Fibroblast of pulmonary artery (primary cell): ENCODE data around the gene MMP13.
"Not testable (repeated sequence)": the region's sequence is repeated elsewhere in the genome, so short reads cannot be mapped to it uniquely, and the experiment has no call there.

Experiments used
- DNase-seq: peaks from one replicate; pipeline ENCODE4 v3.0.0-alpha.2; 2010; ENCODE audit warnings: low read depth
- H3K4me3 ChIP-seq: replicated peaks from 2 replicates; pipeline ENCODE4 v1.5.1; 2011; ENCODE audit warnings: low read depth, mild to moderate bottlenecking, control low read depth, low read length, moderate library complexity
- TF ChIP-seq, protein P1 (sequence below): IDR thresholded peaks from 2 replicates; pipeline ENCODE4 v1.5.1; 2011; ENCODE audit warnings: mild to moderate bottlenecking, control low read depth, low read length, inconsistent platforms; ENCODE audit errors: missing control alignments

The MMP13 gene

DNA sequence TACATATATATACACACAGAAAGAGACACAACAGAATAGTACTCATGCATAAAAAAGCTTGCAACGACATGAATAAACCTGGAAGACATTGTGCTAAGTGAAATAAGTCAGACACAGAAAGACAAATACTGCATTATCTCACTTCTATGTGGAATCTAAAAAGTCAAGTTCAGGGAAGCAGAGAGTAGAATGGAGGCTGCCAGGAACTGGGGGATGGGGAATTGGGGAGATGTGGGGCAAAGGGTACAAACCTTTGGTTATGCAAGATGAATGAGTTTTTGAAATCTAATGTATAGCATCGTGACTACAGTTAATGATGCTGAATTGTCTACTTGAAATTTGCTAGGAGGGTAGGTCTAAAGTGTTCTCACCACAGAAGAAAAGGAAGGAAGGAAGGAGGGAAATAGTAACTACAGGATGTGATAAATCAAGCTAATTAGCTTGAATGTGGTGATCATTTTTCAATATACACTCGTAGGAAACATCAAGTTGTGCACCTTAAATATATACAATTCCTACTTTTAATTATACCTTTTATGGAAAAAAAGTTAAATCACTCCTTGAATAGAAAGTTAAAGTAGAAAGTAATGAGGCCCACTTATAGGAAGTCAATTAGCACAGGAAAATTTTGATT is 33.8 kb downstream of the MMP13 start:
- no peak for DNase-seq
- TF ChIP-seq, protein P1, sequence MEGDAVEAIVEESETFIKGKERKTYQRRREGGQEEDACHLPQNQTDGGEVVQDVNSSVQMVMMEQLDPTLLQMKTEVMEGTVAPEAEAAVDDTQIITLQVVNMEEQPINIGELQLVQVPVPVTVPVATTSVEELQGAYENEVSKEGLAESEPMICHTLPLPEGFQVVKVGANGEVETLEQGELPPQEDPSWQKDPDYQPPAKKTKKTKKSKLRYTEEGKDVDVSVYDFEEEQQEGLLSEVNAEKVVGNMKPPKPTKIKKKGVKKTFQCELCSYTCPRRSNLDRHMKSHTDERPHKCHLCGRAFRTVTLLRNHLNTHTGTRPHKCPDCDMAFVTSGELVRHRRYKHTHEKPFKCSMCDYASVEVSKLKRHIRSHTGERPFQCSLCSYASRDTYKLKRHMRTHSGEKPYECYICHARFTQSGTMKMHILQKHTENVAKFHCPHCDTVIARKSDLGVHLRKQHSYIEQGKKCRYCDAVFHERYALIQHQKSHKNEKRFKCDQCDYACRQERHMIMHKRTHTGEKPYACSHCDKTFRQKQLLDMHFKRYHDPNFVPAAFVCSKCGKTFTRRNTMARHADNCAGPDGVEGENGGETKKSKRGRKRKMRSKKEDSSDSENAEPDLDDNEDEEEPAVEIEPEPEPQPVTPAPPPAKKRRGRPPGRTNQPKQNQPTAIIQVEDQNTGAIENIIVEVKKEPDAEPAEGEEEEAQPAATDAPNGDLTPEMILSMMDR: no peak
- H3K4me3 ChIP-seq: no peak overlapping the region

GRCh38 chr11:102920118-102920684 is 35.3 kb downstream of the MMP13 start:
- no peak overlapping the region for H3K4me3 ChIP-seq
- DNase-seq: no peak
- TF ChIP-seq, protein P1: no peak

DNA sequence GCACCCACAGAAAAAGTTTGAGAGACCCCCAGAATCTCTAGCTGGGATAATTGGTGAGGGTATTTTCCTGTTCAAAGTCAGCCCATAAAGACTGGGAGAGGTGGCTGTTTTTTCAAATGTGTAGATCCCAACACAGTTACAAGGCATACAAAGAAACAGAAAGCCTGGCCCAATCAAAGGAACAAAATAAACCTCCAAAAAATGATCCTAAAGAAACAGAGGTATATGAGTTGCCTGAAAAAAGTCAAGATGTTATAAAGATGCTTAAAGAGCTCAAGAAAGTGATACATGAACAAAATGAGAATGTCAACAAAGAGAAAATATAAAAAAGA is 40.5 kb downstream of the MMP13 start:
- no peak for DNase-seq
- TF ChIP-seq, protein P1: no peak
- H3K4me3 ChIP-seq: no peak overlapping the region

DNA sequence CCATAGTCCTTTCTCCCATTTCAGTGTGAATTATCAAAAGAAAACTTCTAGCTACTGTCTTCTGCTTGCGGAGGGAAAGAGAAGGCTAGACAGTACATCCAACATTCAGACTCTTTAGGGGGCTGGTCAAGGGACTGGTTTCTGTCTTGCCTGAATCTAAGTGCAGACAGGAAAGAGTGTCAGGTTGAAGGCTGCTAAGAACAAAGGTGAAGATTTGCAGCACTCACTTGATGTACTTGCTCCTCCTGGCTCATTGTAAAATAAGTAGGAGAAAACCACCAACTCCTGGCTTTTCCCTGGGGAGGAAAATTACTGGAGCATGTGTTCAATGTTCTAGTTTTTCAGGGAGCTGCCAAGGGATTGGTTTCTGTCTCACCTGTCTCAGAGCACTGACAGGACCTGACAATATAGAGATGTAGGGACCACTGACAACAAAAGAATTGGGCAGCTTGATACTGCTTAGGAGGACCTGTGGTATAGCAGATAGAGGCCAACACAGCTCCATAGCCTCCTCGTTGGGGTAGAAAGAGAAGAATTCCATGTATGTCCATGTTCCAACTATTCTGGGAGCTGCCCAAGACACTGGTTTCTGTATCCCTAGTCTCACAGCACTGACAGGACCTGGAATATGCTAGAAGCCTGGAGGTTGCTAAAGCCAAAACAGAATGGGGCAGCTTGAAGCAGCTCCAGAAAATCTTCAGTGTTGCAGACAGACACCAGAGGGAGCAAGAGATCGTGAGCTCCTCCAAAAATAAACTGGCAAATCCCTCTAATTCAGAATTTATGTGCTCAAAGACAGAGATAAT is 41.1 kb downstream of the MMP13 start:
- no peak overlapping the region for H3K4me3 ChIP-seq
- peak; percentile 67 for DNase-seq
- TF ChIP-seq, protein P1: peak; percentile 81

GRCh38 chr11:102912482-102912830 is 43.1 kb downstream of the MMP13 start:
- TF ChIP-seq, protein P1: no peak

GRCh38 chr11:102911758-102912481 is 43.6 kb downstream of the MMP13 start:
- no peak for DNase-seq
- TF ChIP-seq, protein P1: no peak
- no peak overlapping the region for H3K4me3 ChIP-seq

More at GRCh38 chr11:102912482-102912830, 43.1 kb downstream of the MMP13 start:
- DNase-seq: no peak
- H3K4me3 ChIP-seq: no peak overlapping the region

DNA sequence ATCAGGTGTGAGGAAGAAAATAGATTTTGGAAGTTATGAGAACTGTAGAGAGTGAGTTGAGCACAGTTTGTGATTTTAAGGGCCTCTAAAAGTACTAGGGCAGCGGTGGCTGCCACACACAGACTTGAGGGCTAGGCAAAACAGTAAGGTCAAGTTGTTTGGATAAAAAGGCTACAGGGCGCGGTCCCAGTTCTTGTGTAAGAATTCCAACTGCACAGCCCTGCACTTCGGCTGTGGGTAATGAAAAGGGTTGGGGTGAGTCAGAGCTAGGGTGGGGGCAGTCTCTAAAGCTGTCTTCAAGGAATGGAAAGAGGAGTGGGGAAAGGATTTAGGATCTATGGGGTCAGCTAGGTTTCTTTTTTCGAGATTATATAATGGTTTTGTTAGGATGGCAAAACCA is 49.7 kb downstream of the MMP13 start:
- DNase-seq, H3K4me3 ChIP-seq: not testable (repeated sequence)

DNA sequence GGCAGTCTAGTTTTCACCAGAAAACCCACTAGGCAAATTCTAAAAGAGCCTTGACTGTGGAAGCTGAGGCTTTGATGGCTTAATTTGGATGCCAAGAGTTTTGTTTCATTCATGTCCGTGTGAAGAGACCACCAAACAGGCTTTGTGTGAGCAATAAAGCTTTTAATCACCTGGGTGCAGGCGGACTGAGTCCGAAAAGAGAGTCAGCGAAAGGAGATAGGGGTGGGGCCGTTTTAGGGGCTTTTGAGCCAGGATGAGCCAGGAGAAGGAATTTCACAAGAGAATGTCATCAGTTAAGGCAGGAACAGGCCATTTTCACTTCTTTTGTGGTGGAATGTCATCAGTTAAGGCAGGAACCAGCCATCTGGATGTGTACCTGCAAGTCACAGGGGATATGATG is 51.6 kb downstream of the MMP13 start:
- H3K4me3 ChIP-seq, DNase-seq: not testable (repeated sequence)
